ENCODE measurements around the gene TRMT5. TPM values are rescaled to one million over a fixed set of nuclear protein-coding genes. Genes with fewer than 3 reads are reported as not detected.

TRMT5 gene
- total RNA-seq, 2 donors from 2014 or later, result 8.8 to 10.0 TPM

GRCh38 chr14:61003571-61003970 lies 22.7 kb upstream of the TRMT5 start:
- no peaks in the 10 kb centered on the region for H3K36me3 ChIP-seq
- H3K27ac ChIP-seq, result no peak overlapping the region
- H3K4me1 ChIP-seq, result no peaks in the 10 kb centered on the region
- no peak overlapping the region for H3K9ac ChIP-seq (ENCODE audit: low read depth in 2 of 2, low read length in 2 of 2)
- no peak for TF ChIP-seq CTCF (IDR thresholded peaks at IDR 0.05)
- no peaks in the 10 kb centered on the region for H3K27me3 ChIP-seq
- H3K4me3 ChIP-seq, result no peak overlapping the region
- no peaks in the 10 kb centered on the region for H3K9me3 ChIP-seq
- intact Hi-C loops (cut with DNase I), result no loop called here
- DNase-seq, result no peak

DNA sequence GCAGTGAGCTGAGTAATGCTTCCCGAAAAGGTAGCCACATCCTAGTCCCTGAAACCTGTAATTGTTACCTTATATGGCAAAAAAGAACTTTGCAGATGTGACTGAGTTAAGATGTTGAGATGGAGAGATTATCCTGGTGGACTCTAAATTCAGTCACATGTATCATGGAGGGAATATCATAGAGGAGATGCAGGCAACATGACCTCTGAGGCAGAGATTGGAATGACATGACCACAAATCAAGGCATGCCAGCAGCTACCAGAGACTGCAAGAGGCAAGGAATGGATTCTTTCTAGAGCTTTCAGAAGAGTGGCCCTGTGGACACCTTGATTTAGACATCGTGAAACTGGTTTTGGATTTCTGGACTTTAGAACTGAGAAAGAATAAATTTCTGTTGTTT lies 18.7 kb upstream of the TRMT5 start:
- no peak overlapping the region for H3K4me3 ChIP-seq
- no peaks in the 10 kb centered on the region for H3K4me1 ChIP-seq
- no peak for DNase-seq
- no peaks in the 10 kb centered on the region for H3K36me3 ChIP-seq
- H3K27ac ChIP-seq, result no peak overlapping the region
- no peaks in the 10 kb centered on the region for H3K27me3 ChIP-seq
- no peak overlapping the region for H3K9ac ChIP-seq (ENCODE audit: low read depth in 2 of 2, low read length in 2 of 2)
- H3K9me3 ChIP-seq, result no peaks in the 10 kb centered on the region
- no peak for TF ChIP-seq CTCF (IDR thresholded peaks at IDR 0.05)
- intact Hi-C loops (cut with DNase I), result no loop called here

GRCh38 chr14:60998617-60999016 lies 17.7 kb upstream of the TRMT5 start:
- Histone ChIP-seq H3K27ac (no peak overlapping the region), H3K4me3 (no peak overlapping the region), H3K36me3 (no peaks in the 10 kb centered on the region), H3K9me3 (no peaks in the 10 kb centered on the region), H3K4me1 (no peaks in the 10 kb centered on the region), H3K9ac (ENCODE audit: low read depth in 2 of 2, low read length in 2 of 2) (no peak overlapping the region), H3K27me3 (no peaks in the 10 kb centered on the region)
- intact Hi-C loops (cut with DNase I), result no loop called here
- no peak for TF ChIP-seq CTCF (IDR thresholded peaks at IDR 0.05)
- DNase-seq, result no peak

DNA sequence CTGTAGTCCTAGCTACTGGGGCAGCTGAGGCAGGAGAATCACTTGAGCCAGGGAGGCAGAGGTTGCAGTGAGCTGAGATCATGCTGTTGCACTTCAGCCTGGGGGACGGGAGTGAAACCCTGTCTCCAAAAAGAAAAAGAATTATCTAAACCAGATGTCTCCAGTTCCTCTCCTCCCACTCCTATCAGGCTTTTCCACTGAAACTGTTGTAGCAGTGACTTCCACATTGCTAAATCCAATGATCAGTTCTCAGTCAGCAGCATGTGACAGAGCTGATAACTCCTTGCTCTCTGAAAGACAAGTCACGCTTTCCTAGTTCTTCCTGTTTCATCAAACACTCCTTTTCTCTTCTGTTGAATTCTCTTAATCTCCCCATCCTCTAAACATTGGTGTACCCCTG lies 8.7 kb upstream of the TRMT5 start:
- intact Hi-C loops (cut with DNase I), result no loop called here
- Histone ChIP-seq H3K9ac (ENCODE audit: low read depth in 2 of 2, low read length in 2 of 2) (no peak overlapping the region), H3K27me3 (no peaks in the 10 kb centered on the region), H3K27ac (no peak overlapping the region), H3K4me1 (no peaks in the 10 kb centered on the region), H3K36me3 (no peaks in the 10 kb centered on the region), H3K4me3 (no peak overlapping the region), H3K9me3 (no peaks in the 10 kb centered on the region)
- no peak for DNase-seq
- no peak for TF ChIP-seq CTCF (IDR thresholded peaks at IDR 0.05)

- no peak overlapping the region for H3K27ac ChIP-seq
- H3K36me3 ChIP-seq, result no peaks in the 10 kb centered on the region
Measured at GRCh38 chr14:60986500-60986899, 5.6 kb upstream of the TRMT5 start.

More at GRCh38 chr14:60986500-60986899, 5.6 kb upstream of the TRMT5 start:
- Histone ChIP-seq H3K9me3 (no peaks in the 10 kb centered on the region), H3K27me3 (no peaks in the 10 kb centered on the region), H3K4me1 (no peaks in the 10 kb centered on the region), H3K4me3 (no peak overlapping the region), H3K9ac (ENCODE audit: low read depth in 2 of 2, low read length in 2 of 2) (no peak overlapping the region)
- no peak for TF ChIP-seq CTCF (IDR thresholded peaks at IDR 0.05)
- DNase-seq, result no peak
- intact Hi-C loops (cut with DNase I), result no loop called here
